Measurements from ENCODE around the gene PNLIPRP2.

DNA sequence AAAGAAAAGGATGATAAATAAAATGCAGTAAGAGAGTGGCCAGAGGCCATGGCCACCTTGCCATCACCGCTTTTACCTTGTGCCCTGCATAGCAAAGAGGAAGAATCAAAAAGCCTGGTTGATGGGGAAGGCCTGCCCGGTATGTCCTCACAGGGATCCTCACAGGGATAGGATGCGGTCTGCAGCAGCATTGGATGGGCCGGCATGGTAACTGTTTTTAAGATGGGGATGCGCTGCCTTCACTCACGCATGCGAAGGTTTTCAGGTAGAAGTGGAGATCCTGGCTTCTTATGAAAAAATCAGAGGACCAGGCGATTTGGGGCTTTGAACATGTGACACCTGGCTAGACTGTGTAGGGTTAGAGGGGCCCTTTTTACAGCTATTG is 12.5 kb downstream of the PNLIPRP2 start:
- TF ChIP-seq POLR2AphosphoS5 (IDR thresholded peaks at IDR 0.05) (no peak), POLR2A (IDR thresholded peaks at IDR 0.05; ENCODE audit: low read depth) (no peak), EP300 (IDR thresholded peaks at IDR 0.05) (no peak)
- TF ChIP-seq, protein P1, sequence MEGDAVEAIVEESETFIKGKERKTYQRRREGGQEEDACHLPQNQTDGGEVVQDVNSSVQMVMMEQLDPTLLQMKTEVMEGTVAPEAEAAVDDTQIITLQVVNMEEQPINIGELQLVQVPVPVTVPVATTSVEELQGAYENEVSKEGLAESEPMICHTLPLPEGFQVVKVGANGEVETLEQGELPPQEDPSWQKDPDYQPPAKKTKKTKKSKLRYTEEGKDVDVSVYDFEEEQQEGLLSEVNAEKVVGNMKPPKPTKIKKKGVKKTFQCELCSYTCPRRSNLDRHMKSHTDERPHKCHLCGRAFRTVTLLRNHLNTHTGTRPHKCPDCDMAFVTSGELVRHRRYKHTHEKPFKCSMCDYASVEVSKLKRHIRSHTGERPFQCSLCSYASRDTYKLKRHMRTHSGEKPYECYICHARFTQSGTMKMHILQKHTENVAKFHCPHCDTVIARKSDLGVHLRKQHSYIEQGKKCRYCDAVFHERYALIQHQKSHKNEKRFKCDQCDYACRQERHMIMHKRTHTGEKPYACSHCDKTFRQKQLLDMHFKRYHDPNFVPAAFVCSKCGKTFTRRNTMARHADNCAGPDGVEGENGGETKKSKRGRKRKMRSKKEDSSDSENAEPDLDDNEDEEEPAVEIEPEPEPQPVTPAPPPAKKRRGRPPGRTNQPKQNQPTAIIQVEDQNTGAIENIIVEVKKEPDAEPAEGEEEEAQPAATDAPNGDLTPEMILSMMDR (IDR thresholded peaks at IDR 0.05) = no peak

Data from esophagus muscularis mucosa (tissue), 4 donors.